ENCODE results near the gene ABL1.

The ABL1 gene

DNA sequence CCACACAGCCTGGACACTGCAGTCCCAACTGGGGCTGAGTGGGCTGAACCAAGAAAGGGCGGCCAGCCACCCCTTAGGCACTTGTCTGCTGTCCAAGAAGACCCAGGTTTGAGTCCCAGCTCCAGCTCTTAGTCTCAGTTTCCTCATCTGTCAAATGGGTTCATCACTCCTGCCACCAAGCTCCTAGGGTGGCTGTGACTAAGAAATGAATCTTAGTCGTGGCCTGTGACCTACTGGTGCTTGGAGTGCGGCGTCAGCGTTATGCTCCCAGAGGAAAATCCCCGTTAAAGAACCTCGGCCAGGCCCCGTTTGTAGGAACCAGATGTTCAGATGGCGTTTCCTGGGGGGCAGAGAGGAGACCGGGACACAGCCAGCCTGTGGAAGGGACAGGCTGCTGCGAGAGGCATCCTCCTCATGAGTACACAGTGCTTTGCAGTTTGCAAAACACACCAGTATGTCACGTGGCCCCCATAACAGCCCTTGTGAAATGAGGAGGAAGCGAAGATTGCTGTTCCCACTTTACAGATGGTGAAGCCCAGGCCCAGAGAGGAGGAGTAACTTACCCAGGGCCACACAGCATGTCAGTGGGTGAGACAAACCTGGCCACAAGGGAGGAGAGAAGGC lies 100.7 kb downstream of the ABL1 start:
- no peak for DNase-seq

DNA sequence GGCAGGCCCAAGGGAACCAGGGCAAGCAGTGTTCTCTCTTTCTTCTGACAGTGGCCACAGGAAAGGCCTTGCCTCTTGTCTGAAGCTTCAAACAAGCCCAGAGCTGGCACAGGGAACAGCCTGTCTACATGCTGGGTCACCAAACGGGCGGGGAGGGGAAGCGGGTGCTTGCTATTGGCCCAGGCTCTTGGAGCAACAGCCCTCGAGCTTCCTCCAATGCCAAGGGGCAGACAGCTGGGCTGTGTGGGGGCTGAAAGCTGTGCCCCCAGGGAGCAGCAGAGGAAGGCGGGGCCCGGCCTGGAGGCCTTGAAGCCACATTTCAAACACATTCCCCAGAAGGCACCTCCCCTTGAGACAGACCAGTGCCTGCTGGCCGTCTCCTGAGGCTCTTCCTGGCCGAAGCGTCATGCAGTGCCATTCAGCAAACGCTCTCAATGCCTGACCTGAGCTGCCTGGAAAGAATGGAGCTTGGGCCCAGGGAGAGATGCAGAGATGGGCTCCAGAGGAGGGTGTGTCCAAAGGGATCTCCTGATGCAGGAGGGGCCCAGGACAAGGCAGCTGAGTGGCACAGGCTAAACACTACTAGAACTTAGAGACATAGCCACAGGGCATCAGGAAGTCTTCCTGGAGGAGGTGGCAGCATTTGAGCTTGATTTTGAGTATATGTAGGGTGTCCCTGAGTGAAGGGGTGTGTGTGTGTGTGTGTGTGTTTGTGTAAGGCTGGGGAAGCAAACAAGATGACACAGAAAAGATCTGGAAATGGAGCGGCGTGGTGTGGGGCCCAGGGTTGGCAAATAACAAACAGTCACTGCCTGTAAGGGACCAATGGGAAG lies 101.4 kb downstream of the ABL1 start:
- no peak for DNase-seq

Data from activated CD8-positive, alpha-beta memory T cell treated with anti-CD3 and anti-CD28 coated beads for 24 hours (primary cell).